Measurements from ENCODE around the gene S100A6. TPM values are rescaled to one million over a fixed set of nuclear protein-coding genes. Genes with fewer than 3 reads are reported as not detected.
A peak's percentile ranks its signal among the peaks of the same experiment; 100 is the strongest.
"Not testable (repeated sequence)": the region's sequence is repeated elsewhere in the genome, so short reads cannot be mapped to it uniquely, and the experiment has no call there.

The S100A6 gene
- polyA plus RNA-seq (ENCODE audit: insufficient read length in 4 of 4): 100 to 1,000 TPM; 168 to 309 (median 231) TPM

DNA sequence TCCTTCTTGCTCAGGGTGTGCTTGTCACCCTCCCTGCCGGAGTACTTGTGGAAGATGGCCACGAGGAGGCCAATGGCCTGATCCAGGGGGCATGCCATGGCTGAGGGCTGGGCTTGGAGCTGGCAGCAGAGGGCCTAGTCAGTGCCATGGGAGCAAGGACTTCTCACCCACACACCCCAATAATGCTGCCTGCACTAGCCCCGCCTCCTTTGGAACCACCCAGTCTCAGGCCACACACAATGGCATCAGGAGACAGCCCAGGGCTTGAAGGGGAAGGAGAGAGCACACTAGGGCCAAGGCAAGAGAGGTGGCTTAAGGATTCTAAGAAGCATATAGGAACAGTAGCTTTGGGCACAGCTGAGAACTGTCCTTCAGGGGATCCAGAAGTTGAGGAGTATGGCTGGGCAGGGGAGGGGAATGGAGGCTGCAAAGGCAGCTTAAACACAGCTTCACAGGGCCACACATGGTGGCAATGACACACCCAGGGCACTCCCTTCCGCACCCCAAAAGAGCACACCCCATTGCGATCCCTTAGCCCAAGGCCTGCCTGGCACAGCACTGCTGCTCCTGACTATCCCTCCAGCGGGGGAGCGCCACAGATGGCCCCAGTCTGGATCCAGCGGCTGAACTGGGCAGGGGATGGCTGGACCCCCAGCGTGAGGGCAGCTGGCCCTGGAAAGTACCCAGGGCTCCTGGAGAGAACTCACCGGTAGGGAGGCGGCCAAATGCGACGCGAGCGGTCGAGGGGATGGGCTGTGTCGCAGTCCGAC, at the start of gene S100A6:
Gene S100A6 (minus strand): TSS at position 750 of the 770 bp plus-strand sequence. CDS start 652 bp downstream, at position 98.
- DNase-seq (ENCODE audit: low read depth in 4 of 4, low spot score in 3 of 4): no peak

- DNase-seq (ENCODE audit: low read depth in 4 of 4, low spot score in 3 of 4): no peak
Measured at GRCh38 chr1:153585006-153585405, 49.2 kb upstream of the S100A6 start.

- no peak for DNase-seq (ENCODE audit: low read depth in 4 of 4, low spot score in 3 of 4)
Measured at GRCh38 chr1:153583976-153584375, 48.2 kb upstream of the S100A6 start.

GRCh38 chr1:153583514-153583913, 47.7 kb upstream of the S100A6 start:
- DNase-seq (ENCODE audit: low read depth in 4 of 4, low spot score in 3 of 4): not testable (repeated sequence)

- not testable (repeated sequence) for DNase-seq (ENCODE audit: low read depth in 4 of 4, low spot score in 3 of 4)
Measured at GRCh38 chr1:153582836-153583235, 47.0 kb upstream of the S100A6 start.

DNA sequence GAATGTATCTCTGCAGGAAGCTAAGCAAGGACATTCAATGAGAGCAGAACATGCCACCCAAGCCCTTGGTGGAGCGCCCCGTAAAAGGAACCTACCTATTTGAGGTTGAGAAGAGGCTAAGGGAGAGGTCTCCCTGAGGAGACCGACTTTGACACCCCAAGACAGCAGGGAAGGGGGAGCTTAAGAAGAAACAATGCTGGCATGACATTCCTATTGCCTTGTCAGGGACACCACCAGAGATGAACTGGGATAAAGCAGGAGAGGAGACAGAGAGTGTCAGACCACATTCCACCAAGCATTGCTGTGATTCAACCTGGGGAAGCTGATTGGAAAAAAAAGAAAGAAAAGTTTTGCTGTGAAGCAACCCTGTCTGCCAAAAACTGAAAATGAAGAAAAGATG, 43.1 kb upstream of the S100A6 start:
- DNase-seq (ENCODE audit: low read depth in 4 of 4, low spot score in 3 of 4): no peak

- no peak for DNase-seq (ENCODE audit: low read depth in 4 of 4, low spot score in 3 of 4)
Measured at GRCh38 chr1:153578490-153578889, 42.7 kb upstream of the S100A6 start.

DNA sequence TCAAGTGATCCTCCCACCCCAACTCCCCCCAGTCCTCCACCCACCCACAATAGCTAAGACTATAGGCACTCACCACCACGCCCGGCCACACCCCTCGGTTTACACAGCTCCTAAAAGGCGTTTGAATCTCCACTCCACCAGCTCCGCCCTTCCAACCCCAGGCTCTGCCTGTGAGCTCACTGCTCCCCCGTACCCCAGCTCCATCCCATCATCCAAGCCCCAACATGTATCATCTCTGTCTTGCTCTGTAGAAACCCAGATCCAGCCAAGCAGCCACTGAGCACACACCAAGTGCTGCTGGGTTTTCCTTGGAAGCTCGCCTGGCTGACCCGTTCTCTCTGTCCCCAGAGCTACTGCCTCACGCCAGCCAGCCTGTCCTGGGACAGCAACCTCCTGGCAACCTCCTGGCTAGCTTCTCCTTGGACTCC, 41.8 kb upstream of the S100A6 start:
- no peak for DNase-seq (ENCODE audit: low read depth in 4 of 4, low spot score in 3 of 4)

DNA sequence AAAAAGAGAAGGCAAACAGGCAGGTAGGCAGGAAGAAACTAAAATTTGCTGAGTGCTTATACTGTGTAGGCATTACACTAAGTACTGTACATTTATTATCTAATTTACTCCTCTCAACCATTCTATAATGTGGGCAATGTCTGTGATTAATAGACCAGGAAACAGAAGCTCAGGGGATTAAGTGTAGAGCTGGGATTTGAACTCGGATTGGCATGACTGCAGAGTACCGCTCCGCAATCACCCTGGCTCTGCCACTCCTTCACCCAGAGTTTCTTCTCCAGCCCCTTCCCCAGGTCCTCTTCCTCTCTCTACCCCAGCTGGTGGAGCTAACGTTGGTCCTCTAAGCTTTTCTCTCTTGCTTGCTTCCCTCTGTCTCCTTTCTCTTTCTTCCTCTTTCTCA, 41.3 kb upstream of the S100A6 start:
- no peak for DNase-seq (ENCODE audit: low read depth in 4 of 4, low spot score in 3 of 4)

- not testable (repeated sequence) for DNase-seq (ENCODE audit: low read depth in 4 of 4, low spot score in 3 of 4)
Measured at GRCh38 chr1:153575497-153575896, 39.7 kb upstream of the S100A6 start.

DNA sequence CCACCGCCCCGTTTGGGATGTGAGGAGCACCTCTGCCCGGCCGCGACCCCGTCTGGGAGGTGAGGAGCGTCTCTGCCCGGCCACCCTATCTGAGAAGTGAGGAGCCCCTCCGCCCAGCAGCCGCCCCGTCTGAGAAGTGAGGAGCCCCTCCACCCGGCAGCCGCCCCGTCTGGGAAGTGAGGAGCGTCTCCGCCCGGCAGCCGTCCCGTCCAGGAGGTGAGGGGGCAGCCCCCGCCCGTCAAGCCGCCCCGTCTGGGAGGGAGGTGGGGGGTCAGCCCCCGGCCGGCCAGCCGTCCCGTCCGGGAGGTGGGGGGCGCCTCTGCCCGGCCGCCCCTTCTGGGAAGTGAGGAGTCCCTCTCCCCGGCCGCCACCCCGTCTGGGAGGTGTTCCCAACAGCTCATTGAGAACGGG, 39.3 kb upstream of the S100A6 start:
- not testable (repeated sequence) for DNase-seq (ENCODE audit: low read depth in 4 of 4, low spot score in 3 of 4)

- DNase-seq (ENCODE audit: low read depth in 4 of 4, low spot score in 3 of 4): no peak
Measured at GRCh38 chr1:153573351-153573750, 37.6 kb upstream of the S100A6 start.

DNA sequence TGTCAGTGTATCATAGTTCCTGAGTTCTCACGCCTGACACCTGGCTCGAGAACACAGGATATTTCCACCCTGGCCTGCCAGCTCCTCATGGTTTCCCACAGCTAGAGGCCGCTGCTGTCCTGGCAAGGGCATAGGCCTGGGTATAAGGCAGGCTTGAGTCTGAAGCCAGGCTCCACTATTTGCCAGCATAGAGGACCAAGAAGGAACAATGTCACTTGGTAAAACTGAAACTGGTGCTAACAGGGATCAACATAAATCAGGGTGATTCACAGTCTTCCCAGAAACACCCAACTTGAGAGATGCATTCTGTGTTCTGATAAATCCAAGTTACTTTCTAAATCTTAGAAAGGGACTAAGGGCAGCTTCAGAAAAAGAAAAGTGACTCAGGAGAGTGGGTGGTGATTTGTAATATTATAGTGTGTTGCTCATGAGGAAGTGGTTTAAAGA, 36.8 kb upstream of the S100A6 start:
- DNase-seq (ENCODE audit: low read depth in 4 of 4, low spot score in 3 of 4): no peak

DNA sequence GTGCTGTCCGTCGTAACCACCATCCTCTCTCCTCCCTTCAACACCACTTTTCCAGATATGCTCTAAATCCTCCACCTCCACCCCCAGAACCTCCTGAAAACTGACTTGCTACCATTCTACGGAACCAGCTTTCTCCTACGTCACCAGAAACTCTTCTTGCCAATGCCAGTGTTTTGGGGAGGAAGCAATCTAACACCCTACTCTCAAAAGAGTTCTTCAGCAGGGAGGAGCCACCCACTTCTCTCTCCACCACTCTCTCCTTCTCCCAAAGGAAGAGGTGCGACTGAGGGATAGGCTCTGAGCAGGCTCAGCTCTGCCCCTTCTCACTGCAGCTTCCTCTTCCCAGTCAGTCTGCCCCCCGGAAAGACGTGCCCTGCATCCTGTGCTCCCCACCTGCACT, 35.9 kb upstream of the S100A6 start:
- DNase-seq (ENCODE audit: low read depth in 4 of 4, low spot score in 3 of 4): no peak

DNA sequence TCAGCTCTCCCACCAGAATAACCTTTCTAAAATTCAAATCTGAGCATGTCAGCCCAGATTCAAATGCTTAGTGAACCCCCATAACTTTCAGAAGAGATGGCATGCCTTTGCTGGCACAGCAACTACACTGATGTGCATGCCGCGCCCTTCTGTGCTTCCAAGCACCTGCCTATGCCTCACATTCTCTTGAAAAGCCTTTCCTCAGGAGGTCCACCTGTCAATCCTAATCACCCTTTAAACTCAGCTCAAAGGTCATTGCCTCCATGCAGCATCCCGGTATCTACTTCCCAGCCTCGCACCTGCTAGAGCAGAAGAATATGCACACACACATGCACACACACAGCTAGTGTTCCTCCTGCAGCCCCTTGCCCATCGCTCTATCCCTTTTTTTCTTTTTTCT, 35.1 kb upstream of the S100A6 start:
- DNase-seq (ENCODE audit: low read depth in 4 of 4, low spot score in 3 of 4): no peak

- DNase-seq (ENCODE audit: low read depth in 4 of 4, low spot score in 3 of 4): no peak
Measured at GRCh38 chr1:153569465-153569864, 33.7 kb upstream of the S100A6 start.

DNA sequence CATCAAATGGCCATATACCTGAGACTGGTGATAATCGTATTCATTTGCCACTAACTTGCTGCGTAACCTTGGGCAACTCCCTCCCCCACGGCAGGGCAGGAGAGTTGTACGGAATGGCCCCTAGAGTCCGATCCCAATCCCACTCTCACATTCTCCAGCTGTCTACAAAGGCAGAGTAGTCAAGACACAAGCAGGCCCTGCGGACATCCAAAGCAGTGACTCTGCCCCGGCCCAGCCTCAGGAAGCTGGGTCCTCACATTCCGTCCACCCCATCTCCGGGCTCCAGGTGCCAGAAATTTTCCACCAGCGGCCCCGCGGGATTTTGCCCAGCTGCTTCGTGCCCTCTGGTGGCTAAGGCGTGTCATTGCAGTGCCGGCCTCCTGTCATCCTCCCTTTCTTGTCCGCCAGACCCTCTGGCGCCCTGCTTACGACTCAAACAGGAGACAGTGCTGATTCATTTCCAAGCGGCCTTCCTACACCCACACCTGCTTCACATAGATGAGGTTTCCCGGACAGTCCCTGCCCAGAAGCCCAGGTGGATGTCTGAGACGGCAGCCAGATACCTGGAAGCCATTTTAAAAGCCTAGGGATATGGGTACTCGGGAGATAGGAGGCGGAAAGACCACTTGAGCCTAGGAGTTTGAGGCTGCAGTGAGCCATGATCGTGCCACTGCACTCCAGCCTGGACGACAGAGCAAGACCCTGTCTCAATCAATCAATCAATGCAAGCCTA, 32.7 kb upstream of the S100A6 start:
- peak; percentile 76 to 85 (median 84) for DNase-seq (ENCODE audit: low read depth in 4 of 4, low spot score in 3 of 4)

DNA sequence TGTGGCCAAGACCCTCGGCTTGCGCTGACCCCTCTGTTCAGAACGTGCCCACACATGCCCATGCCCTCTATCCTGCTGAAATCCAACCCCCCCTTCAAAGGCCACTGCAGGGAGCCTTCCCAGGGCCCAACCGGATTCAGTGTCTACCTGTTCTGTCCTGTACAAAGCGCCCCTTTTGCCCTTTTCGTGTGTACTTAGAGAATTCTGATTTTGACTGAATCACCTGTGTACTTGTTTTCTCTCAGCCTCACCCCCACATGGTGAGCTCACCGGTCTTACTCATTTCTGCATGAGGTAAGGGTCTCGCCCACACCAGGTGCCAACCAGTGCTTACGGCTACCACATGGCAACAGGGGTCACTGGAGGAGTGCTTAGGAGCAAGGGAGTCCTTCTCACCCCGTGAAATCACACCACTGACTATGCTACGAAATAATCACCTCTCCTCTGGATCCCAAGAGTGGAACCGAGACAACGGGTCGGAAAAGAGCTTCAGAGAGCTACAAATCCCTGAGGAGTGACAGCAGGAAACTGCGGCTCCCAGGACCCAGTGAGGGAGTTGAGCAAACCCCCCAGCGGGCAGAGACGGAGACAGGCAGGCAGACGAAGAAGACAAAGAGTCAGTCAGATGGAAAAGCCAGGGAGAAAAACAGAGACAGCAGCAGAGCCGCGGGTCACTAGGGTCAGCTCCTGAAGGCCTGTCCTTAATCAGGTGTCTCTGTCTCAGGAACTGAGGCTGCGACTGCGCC, 32.0 kb upstream of the S100A6 start:
- DNase-seq (ENCODE audit: low read depth in 4 of 4, low spot score in 3 of 4): no peak

DNA sequence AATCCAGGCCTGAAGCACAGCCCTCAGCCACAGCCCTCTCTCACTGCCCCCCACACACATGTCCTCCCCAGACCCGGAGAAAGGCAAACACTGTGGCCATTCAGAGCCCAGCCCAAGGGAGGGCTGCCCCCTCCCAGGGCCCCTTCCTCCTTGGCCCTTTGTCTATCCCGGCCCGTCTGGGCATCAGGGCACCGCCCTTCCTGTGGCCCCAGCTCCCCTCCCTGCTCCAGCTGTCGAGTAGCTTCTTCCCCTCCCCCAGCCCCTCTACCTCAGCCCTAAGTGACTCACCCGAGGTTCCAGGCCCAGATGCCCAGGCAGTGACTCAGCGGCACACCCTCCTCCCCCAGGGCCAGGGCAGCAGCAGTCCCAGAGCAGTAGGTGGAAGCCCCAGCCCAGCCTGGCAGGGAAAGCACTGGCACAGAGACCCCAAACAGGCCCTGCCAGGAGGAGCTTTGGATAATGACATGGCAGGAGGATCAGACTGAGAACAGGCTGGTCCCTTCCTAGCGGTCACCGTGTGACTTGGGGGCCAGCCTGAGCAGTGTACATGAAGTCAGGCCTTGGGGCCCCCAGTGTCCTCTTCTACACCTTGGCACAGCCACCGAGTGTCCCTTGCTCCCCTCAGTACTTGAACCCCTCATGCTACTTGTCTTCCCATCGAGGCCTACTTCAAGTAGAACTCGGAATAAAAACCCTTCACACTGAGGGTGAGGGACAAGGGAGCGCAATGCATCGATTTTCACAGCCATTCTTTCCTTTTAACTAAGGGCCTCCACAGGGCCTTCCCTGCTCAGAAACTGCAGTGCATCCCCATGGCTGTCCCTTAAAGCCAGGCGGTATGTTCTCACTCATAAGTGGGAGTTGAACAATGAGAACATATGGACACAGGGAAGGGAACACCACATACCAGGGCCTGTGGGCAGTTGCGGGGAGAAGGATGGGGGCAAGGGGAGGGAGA, 30.9 kb upstream of the S100A6 start:
- no peak for DNase-seq (ENCODE audit: low read depth in 4 of 4, low spot score in 3 of 4)

Measured in right renal pelvis (tissue), 4 donors.